Stimulated activated naive CD8-positive, alpha-beta T cell treated with anti-CD3 and anti-CD28 coated beads, Interleukin-15, amount 100 ng/mL, for 72 hours (primary cell): ENCODE results near the gene C11orf16.
A peak's percentile ranks its signal among the peaks of the same experiment; 100 is the strongest.
"Not testable (repeated sequence)": the region's sequence is repeated elsewhere in the genome, so short reads cannot be mapped to it uniquely, and the experiment has no call there.

Experiments
- ATAC-seq: fragments of 150-1000 bp; cut with Tn5 transposase; 2 replicates; pipeline ENCODE4 v1.10.0; 2021; ENCODE audit warnings: mild to moderate bottlenecking, moderate library complexity
- DNase-seq, 2 donors: peaks; one replicate each; pipeline ENCODE4 v3.0.0; 2021 to 2022
- H3K27ac Mint-ChIP-seq, 2 donors: one replicate each; pipeline ENCODE4 v1.8.0; 2022; ENCODE audit warnings: mild to moderate bottlenecking in 2 of 2, mixed read lengths in 2 of 2, moderate library complexity in 2 of 2
- H3K27me3 Mint-ChIP-seq: one replicate; pipeline ENCODE4 v1.8.0; 2022; ENCODE audit warnings: mixed read lengths
- H3K4me1 Mint-ChIP-seq: one replicate; pipeline ENCODE4 v1.8.0; 2022; ENCODE audit warnings: mild to moderate bottlenecking, mixed read lengths
- H3K4me3 Mint-ChIP-seq, 2 donors: one replicate each; pipeline ENCODE4 v1.8.0; 2022; ENCODE audit warnings: mild to moderate bottlenecking in 2 of 2, mixed read lengths in 2 of 2, moderate library complexity in 1 of 2
- H3K9me3 Mint-ChIP-seq, 2 donors: one replicate each; pipeline ENCODE4 v1.8.0; 2022; ENCODE audit warnings: mixed read lengths in 2 of 2

Gene C11orf16

GRCh38 chr11:8932564-8933180 lies at the start of gene C11orf16:
C11orf16 (minus strand) TSS chr11:8932947; CDS start chr11:8932308, 639 bp downstream.
- Mint-ChIP-seq H3K27me3 (no peaks in the 10 kb centered on the region), H3K9me3 (no peaks in the 10 kb centered on the region), H3K27ac (peak within 1 kb of the TSS in 1 of 2 donors; percentile 39), H3K4me3 (no peak within 1 kb of the TSS), H3K4me1 (no peaks in the 10 kb centered on the region)
- DNase-seq (no peak), ATAC-seq (no peak)

DNA sequence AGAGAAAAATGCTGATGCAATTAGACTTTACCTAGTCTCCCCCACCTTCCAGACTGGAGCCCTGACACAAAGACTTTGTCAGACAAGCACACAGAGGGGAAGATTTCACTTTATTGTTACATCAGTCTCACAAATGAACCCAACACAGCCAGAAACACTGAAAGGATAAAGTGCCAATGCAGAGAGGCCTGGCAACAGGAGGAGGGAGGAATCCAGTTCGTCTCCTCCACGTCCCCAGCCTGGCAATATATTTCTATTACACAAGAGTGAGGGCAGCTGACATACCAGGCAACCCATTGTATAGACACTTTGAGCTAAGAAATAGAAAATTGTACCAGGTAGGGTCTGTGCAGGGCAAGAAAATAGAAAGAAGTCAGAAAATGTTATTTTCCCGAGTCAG lies 47.7 kb upstream of the C11orf16 start:
- no peaks in the 10 kb centered on the region for H3K9me3 Mint-ChIP-seq
- DNase-seq (no peak), ATAC-seq (no peak)
- H3K4me3 Mint-ChIP-seq = no peak overlapping the region
- no peak overlapping the region for H3K27ac Mint-ChIP-seq
- no peaks in the 10 kb centered on the region for H3K4me1 Mint-ChIP-seq
- no peaks in the 10 kb centered on the region for H3K27me3 Mint-ChIP-seq

- H3K9me3 Mint-ChIP-seq, ATAC-seq, H3K4me1 Mint-ChIP-seq, H3K27me3 Mint-ChIP-seq, H3K4me3 Mint-ChIP-seq, H3K27ac Mint-ChIP-seq, DNase-seq: not testable (repeated sequence)
These were observed 46.6 kb upstream of the C11orf16 start for GRCh38 chr11:8979365-8979764.

- ATAC-seq (no peak), DNase-seq (no peak)
- Mint-ChIP-seq H3K27ac (no peak overlapping the region), H3K4me1 (no peaks in the 10 kb centered on the region), H3K4me3 (no peak overlapping the region), H3K9me3 (no peaks in the 10 kb centered on the region), H3K27me3 (no peaks in the 10 kb centered on the region)
These were observed 40.4 kb upstream of the C11orf16 start for GRCh38 chr11:8973121-8973520.

GRCh38 chr11:8971924-8972316 lies 39.2 kb upstream of the C11orf16 start:
- no peak for ATAC-seq
- H3K4me3 Mint-ChIP-seq = no peak overlapping the region
- H3K27me3 Mint-ChIP-seq = no peaks in the 10 kb centered on the region
- H3K4me1 Mint-ChIP-seq = peaks cover 2% of the 10 kb centered on the region
- H3K9me3 Mint-ChIP-seq = no peaks in the 10 kb centered on the region
- no peak overlapping the region for H3K27ac Mint-ChIP-seq
- DNase-seq = no peak

DNA sequence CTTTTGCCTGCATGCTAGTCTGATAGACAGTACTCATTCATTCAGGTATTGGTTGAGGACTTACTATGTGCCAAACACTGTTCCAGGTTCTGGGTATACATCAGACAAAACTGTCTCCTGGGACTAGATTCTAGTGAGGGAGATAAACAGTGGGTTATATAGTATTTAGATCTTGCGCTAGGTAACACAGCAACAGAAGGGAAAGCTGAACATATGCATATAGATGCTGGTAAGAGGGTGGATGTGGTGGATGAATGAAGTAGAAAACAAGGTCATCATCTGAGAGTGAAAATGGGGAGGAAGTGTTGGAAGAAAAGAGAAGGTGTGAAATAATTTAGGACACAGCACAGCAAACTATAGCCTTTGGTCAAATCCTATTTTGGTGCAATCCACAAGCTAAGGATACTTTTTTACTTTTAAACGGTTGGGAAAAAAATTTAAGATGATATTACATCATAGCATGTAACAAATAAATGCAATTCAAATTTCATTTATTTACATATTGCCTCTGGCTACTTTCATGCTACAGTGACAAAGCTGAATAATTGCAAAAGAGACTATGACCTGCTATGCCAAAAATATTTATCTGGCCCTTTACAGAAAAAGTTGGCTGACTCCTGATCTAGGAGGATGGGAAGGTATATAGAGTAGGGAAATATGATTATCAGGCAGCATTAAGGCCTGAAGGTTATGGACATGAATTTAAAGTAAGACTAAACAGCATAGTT lies 38.6 kb upstream of the C11orf16 start:
- Mint-ChIP-seq H3K27ac (no peak overlapping the region), H3K27me3 (no peaks in the 10 kb centered on the region), H3K4me1 (peaks cover 7% of the 10 kb centered on the region), H3K9me3 (no peaks in the 10 kb centered on the region), H3K4me3 (no peak overlapping the region)
- DNase-seq (no peak), ATAC-seq (no peak)

- no peak for DNase-seq
- Mint-ChIP-seq H3K4me1 (peaks cover 30% of the 10 kb centered on the region), H3K9me3 (no peaks in the 10 kb centered on the region), H3K27ac (peak overlapping the region in 1 of 2 donors; percentile 47), H3K4me3 (no peak overlapping the region), H3K27me3 (no peaks in the 10 kb centered on the region)
- ATAC-seq = no peak
These were observed 34.4 kb upstream of the C11orf16 start for GRCh38 chr11:8967184-8967583.

GRCh38 chr11:8964324-8965320 lies 31.9 kb upstream of the C11orf16 start, which contains the start of gene TMEM9B:
TMEM9B (minus strand) TSS chr11:8964442; CDS start chr11:8964313, 129 bp downstream.
- Mint-ChIP-seq H3K9me3 (no peaks in the 10 kb centered on the region), H3K4me1 (peaks cover 38% of the 10 kb centered on the region), H3K27me3 (no peaks in the 10 kb centered on the region), H3K27ac (peak within 1 kb of the TSS; percentile 99), H3K4me3 (peak within 1 kb of the TSS; percentile 93 to 94)
- ATAC-seq = peak; percentile 89
- DNase-seq = peak; percentile 82 to 87

DNA sequence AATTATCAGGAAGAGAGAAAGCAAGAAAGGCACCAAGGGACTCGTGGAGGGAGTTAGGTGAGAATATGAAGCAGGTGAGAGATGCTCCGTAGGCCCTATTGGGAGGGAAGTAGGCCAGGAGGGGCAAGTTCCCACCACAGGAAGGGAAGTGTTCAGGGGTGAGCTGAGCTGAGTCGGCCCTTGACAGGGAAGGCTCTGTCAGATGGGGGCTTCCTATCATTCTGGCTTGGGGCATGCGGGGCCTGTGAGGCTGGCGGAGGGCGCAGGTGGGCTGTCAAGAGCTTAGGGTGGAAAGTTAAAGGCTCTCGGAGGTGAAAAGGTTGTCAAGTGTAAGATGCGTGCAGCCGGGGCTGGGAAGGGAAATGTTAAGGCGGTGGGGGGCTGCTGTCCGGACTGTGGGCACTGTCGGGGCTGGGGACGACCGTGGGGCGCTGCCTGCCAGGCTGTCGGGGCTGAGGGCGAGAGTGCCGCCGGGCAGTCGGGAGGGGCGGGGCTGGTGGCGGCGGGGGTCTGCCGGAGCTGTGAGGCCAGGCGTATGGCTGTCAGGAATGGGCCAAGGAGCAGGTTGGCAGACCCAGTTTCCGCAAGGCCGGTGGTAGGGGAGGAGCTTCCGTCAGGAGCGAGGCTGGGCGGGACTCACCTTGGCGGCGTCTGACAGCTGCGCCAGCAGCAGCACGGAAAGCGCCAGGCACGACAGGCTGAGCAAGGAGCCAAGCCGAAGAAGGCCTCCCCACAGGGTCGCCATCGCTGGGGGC lies 31.0 kb upstream of the C11orf16 start:
- DNase-seq (peak; percentile 79 to 82), ATAC-seq (peak; percentile 81)
- H3K9me3 Mint-ChIP-seq = no peaks in the 10 kb centered on the region
- H3K4me1 Mint-ChIP-seq = peaks cover 38% of the 10 kb centered on the region
- peak overlapping the region; percentile 93 to 94 for H3K4me3 Mint-ChIP-seq
- peak overlapping the region; percentile 99 for H3K27ac Mint-ChIP-seq
- H3K27me3 Mint-ChIP-seq = no peaks in the 10 kb centered on the region

- Mint-ChIP-seq H3K4me1 (peaks cover 38% of the 10 kb centered on the region), H3K27ac (peak overlapping the region; percentile 12 to 88), H3K27me3 (no peaks in the 10 kb centered on the region), H3K4me3 (peak overlapping the region; percentile 93 to 94), H3K9me3 (no peaks in the 10 kb centered on the region)
- ATAC-seq = no peak
- DNase-seq = no peak
These were observed 30.1 kb upstream of the C11orf16 start for GRCh38 chr11:8962841-8963240.

DNA sequence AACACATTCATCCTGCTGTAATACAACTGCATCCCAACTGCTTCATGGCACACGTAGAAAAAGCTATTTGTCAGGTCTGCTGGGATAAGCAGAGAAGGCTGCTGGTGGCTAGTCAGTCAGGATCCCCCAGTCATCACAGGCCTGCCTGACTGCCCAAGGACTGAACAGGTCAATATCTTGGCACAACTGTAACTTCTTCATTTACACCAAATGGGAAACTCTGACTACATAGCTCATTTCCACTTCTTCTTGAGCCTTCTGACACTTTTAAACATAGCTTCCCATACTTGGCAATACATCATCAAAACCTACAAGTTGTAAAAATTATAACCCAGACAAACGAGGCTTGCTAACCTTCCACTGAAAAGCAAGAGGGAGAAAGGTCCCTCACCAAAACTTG lies 28.7 kb upstream of the C11orf16 start:
- Mint-ChIP-seq H3K27ac (no peak overlapping the region), H3K4me3 (no peak overlapping the region), H3K4me1 (peaks cover 44% of the 10 kb centered on the region), H3K9me3 (no peaks in the 10 kb centered on the region), H3K27me3 (no peaks in the 10 kb centered on the region)
- no peak for DNase-seq
- ATAC-seq = no peak

GRCh38 chr11:8959546-8960166 lies 26.9 kb upstream of the C11orf16 start:
- DNase-seq = peak; percentile 39 to 43
- H3K27ac Mint-ChIP-seq = no peak overlapping the region
- H3K4me3 Mint-ChIP-seq = no peak overlapping the region
- ATAC-seq = peak; percentile 56
- H3K9me3 Mint-ChIP-seq = no peaks in the 10 kb centered on the region
- H3K4me1 Mint-ChIP-seq = peaks cover 30% of the 10 kb centered on the region
- H3K27me3 Mint-ChIP-seq = no peaks in the 10 kb centered on the region

- H3K27ac Mint-ChIP-seq = peak overlapping the region in 1 of 2 donors; percentile 91
- no peaks in the 10 kb centered on the region for H3K27me3 Mint-ChIP-seq
- ATAC-seq (peak; percentile 81), DNase-seq (peak; percentile 3 to 36)
- H3K9me3 Mint-ChIP-seq = no peaks in the 10 kb centered on the region
- H3K4me3 Mint-ChIP-seq = no peak overlapping the region
- H3K4me1 Mint-ChIP-seq = peaks cover 21% of the 10 kb centered on the region
These were observed 24.1 kb upstream of the C11orf16 start for GRCh38 chr11:8956860-8957259.

- H3K4me3 Mint-ChIP-seq = no peak overlapping the region
These were observed 16.1 kb upstream of the C11orf16 start for GRCh38 chr11:8948886-8949285.

More at GRCh38 chr11:8948886-8949285, 16.1 kb upstream of the C11orf16 start:
- peak overlapping the region in 1 of 2 donors; percentile 16 for H3K27ac Mint-ChIP-seq
- ATAC-seq (no peak), DNase-seq (no peak)
- H3K27me3 Mint-ChIP-seq = no peaks in the 10 kb centered on the region
- H3K4me1 Mint-ChIP-seq = no peaks in the 10 kb centered on the region
- no peaks in the 10 kb centered on the region for H3K9me3 Mint-ChIP-seq
